OCI-LY1 (cell line): Measurements from ENCODE around the gene KCTD18.
A peak's percentile ranks its signal among the peaks of the same experiment; 100 is the strongest.

Experiments used
- H2AFZ ChIP-seq: fragments of 200-600 bp; sonication (generic), shearing (Covaris generic); 2 replicates; pipeline ENCODE4 v1.6.0; 2014; ENCODE audit warnings: antibody characterized with exemption, mild to moderate bottlenecking, low read length
- H3F3A ChIP-seq: fragments of 200-600 bp; sonication (generic), shearing (Covaris generic); 2 replicates; pipeline ENCODE4 v1.6.0; 2014; ENCODE audit warnings: mild to moderate bottlenecking, antibody characterized with exemption, low read length, moderate library complexity; ENCODE audit not compliant: insufficient read depth
- H3K27ac ChIP-seq: fragments of 200-600 bp; sonication (generic); 2 replicates; pipeline ENCODE4 v1.5.1; 2014; ENCODE audit warnings: low read length, mixed run types, mild to moderate bottlenecking, low read depth; ENCODE audit not compliant: poor library complexity, severe bottlenecking
- H3K27me3 ChIP-seq: fragments of 200-600 bp; sonication (generic); 2 replicates; pipeline ENCODE4 v1.6.0; 2014; ENCODE audit warnings: antibody characterized with exemption, mild to moderate bottlenecking, low read length, moderate library complexity; ENCODE audit not compliant: insufficient read depth
- H3K36me3 ChIP-seq: fragments of 200-600 bp; sonication (generic); 2 replicates; pipeline ENCODE4 v1.6.1; 2014; ENCODE audit warnings: mild to moderate bottlenecking, antibody characterized with exemption, low read length, moderate library complexity, mixed read lengths; ENCODE audit not compliant: insufficient read depth
- H3K4me1 ChIP-seq: fragments of 200-600 bp; sonication (generic); 2 replicates; pipeline ENCODE4 v1.5.1; 2014; ENCODE audit warnings: mild to moderate bottlenecking, low read length, moderate library complexity; ENCODE audit not compliant: insufficient read depth, severe bottlenecking
- H3K4me2 ChIP-seq: fragments of 200-600 bp; sonication (generic), shearing (Covaris generic); 2 replicates; pipeline ENCODE4 v1.6.1; 2014; ENCODE audit warnings: low read length
- H3K4me3 ChIP-seq: fragments of 200-600 bp; sonication (generic); 2 replicates; pipeline ENCODE4 v1.5.1; 2014; ENCODE audit warnings: low read length, low read depth, mild to moderate bottlenecking, mixed read lengths; ENCODE audit not compliant: poor library complexity, severe bottlenecking
- H3K79me2 ChIP-seq: fragments of 200-600 bp; shearing (Covaris generic); 2 replicates; pipeline ENCODE4 v1.6.1; 2016; ENCODE audit warnings: mixed run types, low read length, mixed read lengths; ENCODE audit not compliant: insufficient read depth
- H3K9ac ChIP-seq: fragments of 200-600 bp; sonication (generic), shearing (Covaris generic); 2 replicates; pipeline ENCODE4 v1.6.1; 2014; ENCODE audit warnings: mild to moderate bottlenecking, low read length, mixed read lengths
- H3K9me2 ChIP-seq: fragments of 200-600 bp; sonication (generic), shearing (Covaris generic); 2 replicates; pipeline ENCODE4 v1.6.1; 2014; ENCODE audit warnings: low read depth, mild to moderate bottlenecking, low read length, mixed read lengths
- H3K9me3 ChIP-seq: fragments of 200-600 bp; shearing (Covaris generic); 2 replicates; pipeline ENCODE4 v1.6.1; 2014; ENCODE audit warnings: low read length, mixed read lengths
- H4K20me1 ChIP-seq: fragments of 200-600 bp; sonication (generic), shearing (Covaris generic); 2 replicates; pipeline ENCODE4 v1.6.0; 2016; ENCODE audit warnings: mild to moderate bottlenecking, low read length; ENCODE audit not compliant: insufficient read depth
- EZH2 ChIP-seq: fragments of 200-600 bp; sonication (generic), shearing (Covaris generic); IDR thresholded peaks from 2 replicates; pipeline ENCODE4 v1.8.0; 2017; ENCODE audit warnings: borderline replicate concordance, mixed run types, mild to moderate bottlenecking, antibody characterized with exemption, low read length, moderate library complexity, mixed read lengths
- TF ChIP-seq, protein P1 (sequence below): fragments of 200-600 bp; sonication (generic), shearing (Covaris generic); IDR thresholded peaks from 2 replicates; pipeline ENCODE4 v1.5.1; 2017; ENCODE audit warnings: mild to moderate bottlenecking, antibody characterized with exemption, low read length, moderate library complexity, mixed read lengths

KCTD18 gene

GRCh38 chr2:200472853-200473464 lies 36.9 kb downstream of the KCTD18 start:
- no peak overlapping the region for H3K4me3 ChIP-seq
- H3K9me3 ChIP-seq, result no peaks in the 10 kb centered on the region
- H2AFZ ChIP-seq, result no peak overlapping the region
- H3K27ac ChIP-seq, result peak overlapping the region; percentile 61
- H3K27me3 ChIP-seq, result no peaks in the 10 kb centered on the region
- H3K4me2 ChIP-seq, result no peak overlapping the region; the same call in 1 of the 2 replicates
- H3K4me1 ChIP-seq, result peaks cover 86% of the 10 kb centered on the region
- H3K9ac ChIP-seq, result no peak overlapping the region
- H4K20me1 ChIP-seq, result no peaks in the 10 kb centered on the region
- H3F3A ChIP-seq, result no peaks in the 10 kb centered on the region
- TF ChIP-seq EZH2, result no peak
- TF ChIP-seq, protein P1, sequence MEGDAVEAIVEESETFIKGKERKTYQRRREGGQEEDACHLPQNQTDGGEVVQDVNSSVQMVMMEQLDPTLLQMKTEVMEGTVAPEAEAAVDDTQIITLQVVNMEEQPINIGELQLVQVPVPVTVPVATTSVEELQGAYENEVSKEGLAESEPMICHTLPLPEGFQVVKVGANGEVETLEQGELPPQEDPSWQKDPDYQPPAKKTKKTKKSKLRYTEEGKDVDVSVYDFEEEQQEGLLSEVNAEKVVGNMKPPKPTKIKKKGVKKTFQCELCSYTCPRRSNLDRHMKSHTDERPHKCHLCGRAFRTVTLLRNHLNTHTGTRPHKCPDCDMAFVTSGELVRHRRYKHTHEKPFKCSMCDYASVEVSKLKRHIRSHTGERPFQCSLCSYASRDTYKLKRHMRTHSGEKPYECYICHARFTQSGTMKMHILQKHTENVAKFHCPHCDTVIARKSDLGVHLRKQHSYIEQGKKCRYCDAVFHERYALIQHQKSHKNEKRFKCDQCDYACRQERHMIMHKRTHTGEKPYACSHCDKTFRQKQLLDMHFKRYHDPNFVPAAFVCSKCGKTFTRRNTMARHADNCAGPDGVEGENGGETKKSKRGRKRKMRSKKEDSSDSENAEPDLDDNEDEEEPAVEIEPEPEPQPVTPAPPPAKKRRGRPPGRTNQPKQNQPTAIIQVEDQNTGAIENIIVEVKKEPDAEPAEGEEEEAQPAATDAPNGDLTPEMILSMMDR, result no peak
- no peaks in the 10 kb centered on the region; the same call in 1 of the 2 replicates for H3K79me2 ChIP-seq
- no peaks in the 10 kb centered on the region for H3K36me3 ChIP-seq
- no peaks in the 10 kb centered on the region for H3K9me2 ChIP-seq

DNA sequence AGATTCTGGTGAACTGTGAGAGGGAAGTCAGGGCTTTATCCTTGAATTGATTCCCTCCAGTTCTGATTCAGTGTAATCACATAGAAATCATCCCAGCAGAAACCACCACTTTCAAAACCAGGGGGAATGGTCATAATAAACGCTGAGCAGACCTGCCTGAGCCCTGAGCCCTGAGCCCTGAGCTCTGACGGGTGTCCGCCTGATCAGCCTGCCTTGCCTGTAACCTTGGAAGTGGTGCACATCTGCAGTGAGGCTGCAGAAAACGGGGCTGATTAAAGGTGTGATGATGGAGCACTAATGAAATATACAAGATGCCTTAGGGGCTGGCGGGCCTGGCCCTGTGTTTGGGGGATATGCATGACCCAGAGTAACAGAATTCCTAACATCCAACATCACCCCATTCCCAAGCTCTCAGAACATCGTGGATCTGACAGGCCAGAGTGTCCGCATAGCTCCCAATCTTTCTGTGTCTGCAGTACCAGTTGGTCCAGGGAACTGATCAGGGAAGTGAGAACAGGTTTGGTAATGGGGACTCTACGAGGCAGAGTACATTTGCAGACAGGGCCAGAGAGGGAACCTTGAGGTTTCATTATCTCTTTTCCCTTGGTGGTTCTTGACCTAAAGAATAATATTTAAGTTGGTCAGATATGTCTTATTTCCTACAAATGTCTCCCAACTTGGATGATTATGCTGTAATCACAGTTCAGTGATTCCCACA lies 37.8 kb downstream of the KCTD18 start:
- Histone ChIP-seq H3K4me1 (peaks cover 88% of the 10 kb centered on the region), H3K4me3 (no peak overlapping the region), H3K9me3 (no peaks in the 10 kb centered on the region), H3K79me2 (no peaks in the 10 kb centered on the region; the same call in 1 of the 2 replicates), H3K27ac (peak overlapping the region; percentile 61), H3K9ac (no peak overlapping the region; the same call in 1 of the 2 replicates), H3K9me2 (no peaks in the 10 kb centered on the region), H3K27me3 (no peaks in the 10 kb centered on the region), H4K20me1 (no peaks in the 10 kb centered on the region), H3K4me2 (no peak overlapping the region; the same call in 1 of the 2 replicates), H2AFZ (no peak overlapping the region), H3K36me3 (no peaks in the 10 kb centered on the region), H3F3A (no peaks in the 10 kb centered on the region)
- TF ChIP-seq EZH2, result no peak
- TF ChIP-seq, protein P1, result no peak

- H3K4me3 ChIP-seq, result no peak overlapping the region
- no peaks in the 10 kb centered on the region for H3K9me3 ChIP-seq
- TF ChIP-seq, protein P1, result peak; percentile 64
- TF ChIP-seq EZH2, result no peak
- peak overlapping the region; percentile 16 for H3K4me2 ChIP-seq
- no peak overlapping the region for H2AFZ ChIP-seq
- H3K27me3 ChIP-seq, result no peaks in the 10 kb centered on the region
- H3K9me2 ChIP-seq, result no peaks in the 10 kb centered on the region
- no peaks in the 10 kb centered on the region for H3K36me3 ChIP-seq
- H3K27ac ChIP-seq, result peak overlapping the region; percentile 61
- H3K4me1 ChIP-seq, result peaks cover 93% of the 10 kb centered on the region
- H3K9ac ChIP-seq, result no peak overlapping the region; the same call in 1 of the 2 replicates
- H3K79me2 ChIP-seq, result no peaks in the 10 kb centered on the region
- no peaks in the 10 kb centered on the region for H4K20me1 ChIP-seq
- H3F3A ChIP-seq, result peaks cover 5% of the 10 kb centered on the region; the same call in 1 of the 2 replicates
Measured at GRCh38 chr2:200471324-200471848, 38.5 kb downstream of the KCTD18 start.
